Fibroblast of skin of left biceps (primary cell): Measurements from ENCODE around the gene TLR9.

Experiments
- DNase-seq, 2 experiments: peaks; one replicate each; pipeline ENCODE4 v3.0.0-alpha.2; 2013; ENCODE audit warnings: low read depth in 2 of 2

The TLR9 gene

GRCh38 chr3:52247409-52248164 is 22.1 kb upstream of the TLR9 start:
- DNase-seq: no peak

DNA sequence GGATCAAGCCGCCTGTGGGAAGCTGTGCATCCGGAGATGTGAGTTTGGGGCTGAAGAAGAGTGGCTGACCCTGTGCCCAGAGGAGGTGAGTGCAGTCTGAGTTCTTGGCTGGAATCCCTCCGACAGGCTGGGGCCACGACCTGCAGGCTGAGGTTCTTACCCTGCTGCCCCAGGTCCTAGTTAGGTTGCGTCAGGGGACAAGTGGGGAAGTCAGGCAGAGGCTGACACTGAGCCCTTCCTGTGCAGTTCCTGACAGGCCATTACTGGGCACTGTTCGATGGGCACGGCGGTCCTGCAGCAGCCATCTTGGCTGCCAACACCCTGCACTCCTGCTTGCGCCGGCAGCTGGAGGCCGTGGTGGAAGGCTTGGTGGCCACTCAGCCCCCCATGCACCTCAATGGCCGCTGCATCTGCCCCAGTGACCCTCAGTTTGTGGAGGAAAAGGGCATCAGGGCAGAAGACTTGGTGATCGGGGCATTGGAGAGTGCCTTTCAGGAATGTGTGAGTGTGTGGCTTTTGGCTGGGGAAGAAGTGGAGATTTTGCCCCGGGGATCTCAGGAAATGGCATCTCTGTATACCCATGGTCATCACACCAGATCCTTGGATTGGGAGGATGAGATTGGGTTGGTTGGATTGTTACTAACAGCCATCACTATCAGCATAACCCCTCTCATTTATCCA is 21.4 kb upstream of the TLR9 start:
- DNase-seq: no peak

DNA sequence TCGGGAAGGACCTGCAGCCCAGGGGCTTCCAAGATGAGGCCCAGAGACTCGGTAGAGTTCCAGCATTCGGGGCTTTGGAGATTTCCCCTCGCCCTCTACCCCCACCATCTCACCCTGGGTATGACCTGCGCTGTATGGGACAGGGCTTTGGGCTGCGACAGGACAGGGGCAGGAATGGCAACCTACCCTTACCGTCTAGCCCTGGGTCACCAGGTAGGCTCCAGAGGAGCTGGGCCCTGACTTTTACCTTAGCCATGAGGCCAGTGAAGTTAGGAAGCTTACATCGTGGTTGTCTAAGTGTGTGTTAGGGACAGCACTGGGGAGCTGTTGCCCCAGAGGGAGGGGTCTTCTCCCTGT is 20.8 kb upstream of the TLR9 start:
- DNase-seq: no peak

- no peak for DNase-seq
Observed at GRCh38 chr3:52245322-52246263, 20.1 kb upstream of the TLR9 start, which contains the start of gene PPM1M. Gene PPM1M (plus strand): TSS chr3:52245759. CDS start chr3:52245825, 66 bp downstream.

DNA sequence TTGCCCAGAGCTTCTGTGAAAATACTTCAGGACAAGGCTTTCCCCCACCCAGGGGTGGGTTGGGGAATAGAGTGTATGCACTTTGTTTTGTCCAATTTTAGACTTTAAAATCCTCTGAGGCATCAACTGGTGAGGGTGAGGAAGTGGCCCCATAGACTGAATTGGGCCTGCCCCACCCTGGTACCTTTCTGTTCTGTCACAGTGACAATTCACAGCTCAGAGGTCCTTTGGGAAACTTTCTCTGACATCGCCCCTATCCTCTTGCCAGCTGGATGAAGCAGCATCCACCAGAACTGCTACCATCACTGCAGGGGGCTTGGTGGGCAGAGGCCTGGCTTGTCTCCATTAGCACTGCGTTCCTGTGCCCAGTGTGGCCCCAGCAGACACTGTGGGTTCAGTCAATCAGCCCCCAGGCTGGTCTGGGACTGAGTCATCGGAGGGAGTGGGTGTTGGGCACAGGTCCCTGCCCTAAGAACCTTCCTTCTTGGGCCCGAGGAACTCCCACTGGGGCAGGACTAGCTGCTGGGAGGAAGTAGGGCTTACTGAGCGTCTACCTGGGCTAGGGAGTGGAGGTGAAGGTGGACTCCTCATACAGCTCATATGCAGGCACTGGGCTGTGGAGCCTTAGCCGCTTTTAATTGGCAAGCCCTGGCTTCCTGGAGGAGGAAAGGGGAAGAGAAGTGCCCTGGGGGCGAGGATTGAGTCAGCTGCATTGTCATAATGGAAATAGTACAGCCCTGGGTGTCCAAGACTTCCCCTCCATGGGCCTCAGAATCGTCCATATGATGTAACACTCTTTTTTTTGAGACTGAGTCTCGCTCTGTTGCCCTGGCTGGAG is 18.6 kb upstream of the TLR9 start:
- no peak for DNase-seq

GRCh38 chr3:52242039-52242438 is 16.6 kb upstream of the TLR9 start:
- no peak for DNase-seq

DNA sequence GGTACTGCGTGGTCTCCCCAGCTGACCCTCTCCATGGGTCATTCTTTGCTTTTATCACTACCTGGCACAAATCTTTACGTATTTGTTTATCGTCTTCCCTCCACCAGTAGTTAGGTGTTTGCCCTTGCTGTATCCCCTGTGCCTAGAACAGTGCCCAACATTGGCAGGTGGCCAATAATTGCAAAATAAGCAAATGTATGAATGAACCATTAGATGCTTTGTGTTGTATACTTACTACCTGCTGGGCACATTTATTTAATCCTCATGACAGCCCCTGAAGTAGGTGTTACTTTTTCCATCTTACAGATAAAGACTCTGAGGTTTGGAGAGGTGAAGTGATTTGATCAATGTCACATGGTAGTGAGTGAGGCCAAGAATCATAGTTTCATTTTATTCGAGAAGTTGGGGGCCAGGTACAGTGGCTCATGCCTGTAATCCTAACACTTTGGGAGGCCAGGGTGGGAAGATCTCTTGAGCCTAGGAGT is 15.5 kb upstream of the TLR9 start:
- DNase-seq: no peak

DNA sequence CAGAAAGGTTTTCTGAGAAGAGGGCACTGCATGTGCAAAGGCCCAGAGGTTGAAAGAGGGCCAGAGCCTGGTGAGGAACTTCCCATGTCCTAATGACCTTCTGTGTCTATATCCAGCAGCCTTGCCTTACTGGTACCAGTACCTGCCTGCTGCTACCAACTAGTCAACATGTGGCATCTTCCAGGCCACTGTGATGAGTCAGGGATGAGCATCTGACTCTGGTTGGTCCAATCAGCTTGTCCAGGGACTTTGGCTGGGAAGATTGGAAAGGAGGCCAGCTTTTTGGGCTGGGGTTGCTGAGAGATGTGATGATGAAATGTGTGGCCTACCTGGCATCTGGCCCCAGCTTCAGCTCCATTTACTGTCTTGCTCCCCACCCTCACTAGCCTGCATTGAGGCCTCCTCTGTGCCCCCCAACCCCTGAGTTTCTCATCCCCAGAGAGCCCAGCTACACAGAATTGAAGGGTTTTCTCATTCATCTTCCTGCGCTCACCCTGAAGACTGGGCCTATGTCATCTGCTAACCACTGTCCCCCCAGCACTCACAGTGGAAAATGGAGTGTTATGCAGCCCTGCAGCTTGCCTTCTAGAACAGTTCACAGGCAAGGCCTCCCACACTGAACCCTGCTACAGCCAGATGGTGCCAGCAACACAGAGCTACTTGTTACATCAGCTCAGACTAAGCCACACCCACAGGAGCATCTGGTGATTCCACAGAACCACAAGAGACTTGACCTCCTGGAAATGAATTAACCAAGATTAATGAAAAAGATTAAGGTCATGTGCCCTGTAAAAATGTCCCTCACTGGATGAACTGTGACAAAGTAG is 14.8 kb upstream of the TLR9 start:
- DNase-seq: peak; percentile 76

DNA sequence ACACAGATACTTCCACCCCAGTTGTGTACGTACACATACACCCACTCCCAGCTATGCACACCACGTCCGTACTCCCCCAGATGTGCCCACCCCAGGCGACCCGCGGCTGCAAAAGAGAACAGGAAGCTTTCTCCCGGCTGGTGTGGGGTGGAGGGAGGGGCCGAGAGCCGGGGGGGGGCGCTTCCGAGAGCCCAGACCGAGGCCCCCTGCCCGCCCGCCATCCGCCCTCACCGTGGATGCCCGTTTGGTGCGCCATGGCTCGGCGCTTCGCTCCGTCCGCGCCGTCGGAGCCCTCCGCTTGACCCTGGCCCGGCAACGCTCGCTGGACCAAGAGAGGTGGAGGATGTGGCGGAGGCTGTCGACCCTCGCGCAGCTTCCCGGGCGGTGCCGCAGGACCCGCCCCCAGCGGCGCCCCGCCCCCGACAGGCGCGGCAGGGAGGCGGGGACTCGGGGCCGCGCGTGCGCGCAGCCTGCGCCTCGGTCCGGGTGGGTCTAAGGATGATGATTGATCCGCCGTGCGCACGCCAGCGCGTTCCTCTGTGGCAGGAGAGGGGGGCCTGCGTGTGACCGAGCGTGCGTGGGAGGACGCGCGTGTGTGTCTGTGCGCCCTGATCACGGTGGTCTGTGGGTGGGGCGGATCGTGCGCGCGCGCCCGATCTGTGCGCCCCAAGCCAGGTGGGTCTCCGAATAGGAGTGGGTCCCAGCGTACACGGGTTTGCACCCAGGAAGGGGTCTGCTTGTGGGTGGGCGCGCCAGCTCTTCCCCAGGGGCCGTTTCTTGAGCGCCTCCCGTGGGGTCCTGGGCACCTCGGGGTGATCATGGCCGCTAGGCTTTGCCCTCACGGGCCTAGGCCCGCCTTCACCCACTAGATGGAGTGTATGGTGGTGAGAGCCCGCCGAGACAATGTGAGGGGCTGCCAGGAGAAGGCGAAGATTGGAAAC is 13.6 kb upstream of the TLR9 start, which contains the start of gene TWF2:
Gene TWF2, minus strand, starts transcription at position 398 of the 941 bp plus-strand sequence. Its CDS starts 142 bp downstream, at position 256.
- DNase-seq: peak in 1 of 2 experiments; percentile 59

DNA sequence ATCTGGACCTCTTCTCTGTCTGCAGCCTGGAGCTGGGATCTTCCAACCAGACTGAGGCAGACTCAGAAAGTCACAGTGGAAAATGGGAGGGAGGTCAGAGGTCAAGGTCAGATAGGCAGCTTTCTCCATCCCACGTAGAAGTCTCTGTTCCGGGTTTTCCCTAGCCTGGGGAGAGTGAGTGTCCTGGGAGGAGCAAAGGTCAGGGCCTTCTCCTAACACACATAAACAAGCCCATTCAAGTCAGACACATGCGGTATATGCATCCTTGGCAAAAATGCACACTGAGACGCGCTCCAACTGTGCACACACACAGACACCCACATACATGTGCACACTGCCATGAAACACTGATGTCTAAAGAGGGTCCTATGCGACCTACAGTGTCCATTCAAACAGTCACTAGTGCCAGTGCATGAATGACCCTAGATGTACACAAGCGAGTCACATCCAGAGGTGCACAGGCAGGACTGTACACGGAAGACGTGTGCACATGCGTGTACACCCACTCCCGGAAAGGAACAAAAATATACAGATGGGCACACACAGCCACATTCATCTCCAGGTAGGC is 12.8 kb upstream of the TLR9 start:
- DNase-seq: no peak

GRCh38 chr3:52237657-52238172 is 12.3 kb upstream of the TLR9 start:
- DNase-seq: peak in 1 of 2 experiments; percentile 52

- no peak for DNase-seq
Observed at GRCh38 chr3:52237006-52237656, 11.7 kb upstream of the TLR9 start.

- DNase-seq: no peak
Observed at GRCh38 chr3:52236424-52236886, 11.0 kb upstream of the TLR9 start.

DNA sequence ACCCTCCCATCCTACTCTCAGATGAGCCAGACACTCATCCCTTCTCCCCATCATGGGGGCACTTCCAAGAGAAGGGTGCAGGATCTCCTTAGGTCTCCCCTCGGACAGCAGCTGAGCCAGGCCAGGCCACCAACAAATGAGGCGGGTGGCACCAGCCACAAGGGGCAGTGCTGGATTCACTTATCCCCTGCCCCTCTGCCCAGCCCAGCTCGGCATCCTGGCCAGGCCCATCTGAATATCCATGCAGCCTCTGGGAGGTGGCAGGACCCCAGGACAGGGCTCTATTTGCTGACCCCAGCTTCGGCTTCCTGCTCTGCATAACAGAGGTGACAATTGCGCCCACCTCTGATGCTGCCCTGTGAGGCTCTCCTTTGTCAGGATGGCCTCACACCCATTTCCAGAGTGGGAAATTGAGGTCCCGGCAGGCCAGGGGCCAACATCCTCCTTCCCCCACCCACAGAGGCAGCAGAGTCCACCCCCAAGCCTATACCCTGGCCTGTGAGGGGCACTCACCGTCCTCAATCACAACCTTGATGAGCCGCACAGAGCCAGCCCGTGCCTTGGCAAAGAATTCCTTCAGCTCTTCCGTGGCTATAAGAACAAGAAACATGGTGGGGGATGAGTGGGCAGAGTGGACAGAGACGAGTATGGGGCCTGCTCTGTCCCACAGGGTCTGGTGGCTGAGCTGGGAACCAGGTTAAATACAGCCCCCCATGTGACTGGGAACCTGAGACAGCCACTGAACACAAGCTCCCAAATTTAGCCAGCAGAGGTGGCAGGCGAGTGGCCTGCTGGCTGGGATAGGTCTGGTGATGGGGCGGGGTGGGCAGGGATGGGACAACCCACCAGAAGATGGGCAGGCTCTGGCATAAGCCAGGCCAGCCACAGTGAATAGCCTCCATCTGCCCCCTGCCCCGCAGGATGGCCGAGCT is 9.3 kb upstream of the TLR9 start:
- no peak for DNase-seq

GRCh38 chr3:52233968-52234367 is 8.5 kb upstream of the TLR9 start:
- no peak for DNase-seq

DNA sequence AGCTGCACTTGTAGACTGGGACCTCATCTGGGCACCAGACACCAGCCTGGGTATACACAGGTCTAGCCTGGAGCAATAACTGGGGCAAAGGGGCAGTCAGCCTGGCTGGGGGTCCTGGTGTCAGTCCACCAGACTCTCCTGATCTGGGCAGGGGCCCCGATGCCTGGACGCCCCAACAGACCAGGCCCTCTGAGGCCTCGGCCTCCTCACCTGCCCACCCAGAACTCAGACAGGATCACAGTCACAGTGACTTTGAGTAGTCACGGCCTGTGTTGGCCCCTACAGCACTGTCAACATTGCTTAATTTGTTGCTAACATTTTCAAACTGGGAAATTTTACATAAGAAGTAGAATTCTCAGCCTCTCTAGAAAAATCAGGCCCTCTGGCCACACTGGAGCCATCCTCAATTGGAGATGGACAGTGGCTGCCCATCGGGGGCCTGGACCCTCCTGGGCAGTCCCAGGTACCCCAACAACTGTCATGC is 7.7 kb upstream of the TLR9 start:
- no peak for DNase-seq
